ENCODE results near the gene DOK5. TPM values are rescaled to one million over a fixed set of nuclear protein-coding genes. Genes with fewer than 3 reads are reported as not detected.

DOK5 gene
- total and polyA plus RNA-seq, 2 of the 4 experiments (the other 2 are of a cell fraction) = 2.8 to 3.9 TPM

GRCh38 chr20:54690323-54690722 lies 214.9 kb downstream of the DOK5 start:
- Histone ChIP-seq H3K56ac (ENCODE audit: extremely low read depth, insufficient read depth, low read length) (no peak overlapping the region), H2BK5ac (ENCODE audit: low read depth, low read length, poor library complexity, severe bottlenecking) (no peak overlapping the region), H3K27me3 (ENCODE audit: control insufficient read depth, insufficient read depth, low read length) (no peaks in the 10 kb centered on the region), H3K36me3 (ENCODE audit: control insufficient read depth, insufficient read depth, low read length) (no peaks in the 10 kb centered on the region), H3K9ac (ENCODE audit: low read depth, low read length) (no peak overlapping the region), H4K20me1 (ENCODE audit: insufficient read depth, low read length) (no peaks in the 10 kb centered on the region), H3K27ac (ENCODE audit: insufficient read depth, low read length) (no peak overlapping the region), H3K4me2 (ENCODE audit: low read depth, low read length) (no peak overlapping the region), H3K9me3 (ENCODE audit: control insufficient read depth, insufficient read depth, low read length) (no peaks in the 10 kb centered on the region), H2BK20ac (ENCODE audit: low read depth, low read length) (no peak overlapping the region), H2AK5ac (ENCODE audit: low read depth, low read length) (no peak overlapping the region), H4K91ac (ENCODE audit: insufficient read depth, low read depth, low read length) (no peak overlapping the region), H3K4ac (ENCODE audit: low read depth, low read length) (no peak overlapping the region), H3K9me1 (ENCODE audit: insufficient read depth, low read length) (no peaks in the 10 kb centered on the region), H3K79me1 (ENCODE audit: low read depth in 1 of 2, low read length in 2 of 2) (no peaks in the 10 kb centered on the region), H3K18ac (ENCODE audit: low read depth, low read length) (no peak overlapping the region), H3K4me1 (ENCODE audit: control insufficient read depth, insufficient read depth, low read length) (no peaks in the 10 kb centered on the region), H2AK9ac (replicated peaks; ENCODE audit: low read depth, low read length, poor library complexity) (no peak overlapping the region), H3K14ac (replicated peaks; ENCODE audit: low read depth, low read length) (no peak overlapping the region), H3K23ac (ENCODE audit: low read depth, low read length) (no peak overlapping the region), H3K4me3 (ENCODE audit: insufficient read depth, low read depth, low read length) (no peak overlapping the region), H2BK15ac (ENCODE audit: low read depth, low read length) (no peak overlapping the region), H2AFZ (replicated peaks; ENCODE audit: low read length, poor library complexity) (no peak overlapping the region), H2BK120ac (ENCODE audit: low read depth, low read length) (no peak overlapping the region), H4K5ac (ENCODE audit: low read depth, low read length) (no peak overlapping the region), H4K8ac (ENCODE audit: low read depth in 2 of 2, low read length in 2 of 2) (no peak overlapping the region)
- in situ Hi-C loops (cut with MboI; ENCODE audit: low sequenced_read_pairs) = no loop called here
- POLR2A ChIA-PET (ENCODE audit: unreplicated experiment) = no interaction called here
- DNase-seq (no peak), ATAC-seq (ENCODE audit: low read depth) (no peak)
- dilution Hi-C loops (cut with HindIII; ENCODE audit: low sequenced_read_pairs, unreplicated experiment) = no loop called here
- CTCF ChIA-PET = no interaction called here
- no peak for TF ChIP-seq SMC3 (IDR thresholded peaks at IDR 0.05; ENCODE audit: low read depth, low read length)
- no peak for TF ChIP-seq RCOR1 (IDR thresholded peaks at IDR 0.05; ENCODE audit: insufficient replicate concordance, low read length)
- no peak for TF ChIP-seq MAZ (IDR thresholded peaks at IDR 0.05; ENCODE audit: borderline replicate concordance, low read depth, low read length)
- no peak for TF ChIP-seq RFX5 (IDR thresholded peaks at IDR 0.05; ENCODE audit: low read depth, low read length)
- TF ChIP-seq ELK1 (IDR thresholded peaks at IDR 0.05; ENCODE audit: borderline replicate concordance, low read depth, low read length) = no peak
- no peak for TF ChIP-seq BHLHE40 (IDR thresholded peaks at IDR 0.05; ENCODE audit: low read depth, low read length)
- no peak for TF ChIP-seq MAFK (IDR thresholded peaks at IDR 0.05; ENCODE audit: low read depth, low read length)
- intact Hi-C loops (cut with micrococcal nuclease) = no loop called here
- no CpG with 5 or more reads among the region's 3 CpGs for WGBS, 2 experiments (ENCODE audit: extremely low coverage in 2 of 2, insufficient read length in 1 of 2)
- BruUV-seq (replicated peaks) = no TSS peak
